Right atrium auricular region (tissue), 2 donors: ENCODE data around the gene HDGFL2. TPM values are rescaled to one million over a fixed set of nuclear protein-coding genes. Genes with fewer than 3 reads are reported as not detected.

ENCODE experiments used
- DNase-seq: peaks from one replicate; pipeline ENCODE4 v3.0.0-alpha.2; 2019; ENCODE audit warnings: low spot score
- H3K27ac ChIP-seq, 2 donors: fragments of 200-600 bp; sonication (generic); 1 replicate in 1 of 2; 2 replicates in 1 of 2; pipeline ENCODE4 v1.5.1; 2016 to 2019
- H3K27me3 ChIP-seq, 2 donors: fragments of 200-600 bp; sonication (generic); one replicate each; pipeline versions ENCODE4 v1.5.1 to v1.6.0; 2017 to 2019
- H3K36me3 ChIP-seq: fragments of 200-600 bp; sonication (generic); one replicate; pipeline ENCODE4 v1.5.1; 2016
- H3K4me1 ChIP-seq, 2 donors: fragments of 200-600 bp; sonication (generic); one replicate each; pipeline versions ENCODE4 v1.5.1 to v1.6.0; 2017 to 2019
- H3K4me3 ChIP-seq, 2 donors: fragments of 200-600 bp; sonication (generic); 1 replicate in 1 of 2; 2 replicates in 1 of 2; pipeline ENCODE4 v1.5.1; 2017 to 2019; ENCODE audit warnings: mild to moderate bottlenecking in 1 of 2, moderate library complexity in 1 of 2
- H3K9me3 ChIP-seq, 2 donors: fragments of 200-600 bp; sonication (generic); one replicate each; pipeline ENCODE4 v1.5.1; 2019
- CTCF ChIP-seq, 2 donors: fragments of 200-600 bp; sonication (generic); IDR thresholded peaks; one replicate each; pipeline ENCODE4 v1.5.1; 2019; ENCODE audit warnings: antibody characterized with exemption in 2 of 2
- total RNA-seq, 2 donors: library from RNA; depleted of rRNA; stranded (reverse); fragments of >200 nt; gene quantifications; one replicate each; pipeline ENCODE4 v1.1.0, GENCODE V29; 2016

Gene HDGFL2
- total RNA-seq, 2 donors from 2014 or later, result 18.3 to 24.8 TPM

- H3K4me1 ChIP-seq, result peaks cover 0 to 1% of the 10 kb centered on the region in 2 donors
- TF ChIP-seq CTCF (IDR thresholded peaks at IDR 0.05), result no peak
- DNase-seq, result no peak
Measured at GRCh38 chr19:4542896-4543841, 71.1 kb downstream of the HDGFL2 start.

GRCh38 chr19:4543842-4544647, 71.9 kb downstream of the HDGFL2 start:
- Histone ChIP-seq H3K9me3 (peaks cover 5 to 8% of the 10 kb centered on the region in 2 donors), H3K4me3 (no peak overlapping the region), H3K4me1 (no peaks in the 10 kb centered on the region), H3K27me3 (no peaks in the 10 kb centered on the region), H3K27ac (no peak overlapping the region), H3K36me3 (no peaks in the 10 kb centered on the region)
- DNase-seq, result no peak
- no peak for TF ChIP-seq CTCF (IDR thresholded peaks at IDR 0.05)

More at GRCh38 chr19:4542896-4543841, 71.1 kb downstream of the HDGFL2 start:
- Histone ChIP-seq H3K4me3 (peak overlapping the region in 1 of 2 donors; percentile 16), H3K27me3 (no peaks in the 10 kb centered on the region), H3K36me3 (no peaks in the 10 kb centered on the region), H3K27ac (no peak overlapping the region), H3K9me3 (peaks cover 5 to 8% of the 10 kb centered on the region in 2 donors)

- Histone ChIP-seq H3K27me3 (no peaks in the 10 kb centered on the region), H3K4me1 (no peaks in the 10 kb centered on the region), H3K36me3 (peaks cover 14% of the 10 kb centered on the region), H3K27ac (no peak overlapping the region), H3K9me3 (no peaks in the 10 kb centered on the region), H3K4me3 (no peak overlapping the region)
- DNase-seq, result no peak
- TF ChIP-seq CTCF (IDR thresholded peaks at IDR 0.05), result no peak
Measured at GRCh38 chr19:4547303-4548237, 75.5 kb downstream of the HDGFL2 start.

- Histone ChIP-seq H3K36me3 (peaks cover 14% of the 10 kb centered on the region), H3K27me3 (no peaks in the 10 kb centered on the region), H3K27ac (no peak overlapping the region), H3K4me1 (no peaks in the 10 kb centered on the region), H3K9me3 (no peaks in the 10 kb centered on the region), H3K4me3 (no peak overlapping the region)
- TF ChIP-seq CTCF (IDR thresholded peaks at IDR 0.05), result no peak
- no peak for DNase-seq
Measured at GRCh38 chr19:4548238-4548584, 76.1 kb downstream of the HDGFL2 start.

- Histone ChIP-seq H3K4me1 (no peaks in the 10 kb centered on the region), H3K4me3 (no peak overlapping the region), H3K27me3 (no peaks in the 10 kb centered on the region), H3K9me3 (no peaks in the 10 kb centered on the region), H3K27ac (no peak overlapping the region), H3K36me3 (peaks cover 14% of the 10 kb centered on the region)
- no peak for TF ChIP-seq CTCF (IDR thresholded peaks at IDR 0.05)
- DNase-seq, result no peak
Measured at GRCh38 chr19:4550018-4550417, 77.9 kb downstream of the HDGFL2 start.
